ENCODE measurements around the gene PTGIR. TPM values are rescaled to one million over a fixed set of nuclear protein-coding genes. Genes with fewer than 3 reads are reported as not detected.

PTGIR gene
- total RNA-seq, 1 donor from 2014 or later, result 0.26 TPM

DNA sequence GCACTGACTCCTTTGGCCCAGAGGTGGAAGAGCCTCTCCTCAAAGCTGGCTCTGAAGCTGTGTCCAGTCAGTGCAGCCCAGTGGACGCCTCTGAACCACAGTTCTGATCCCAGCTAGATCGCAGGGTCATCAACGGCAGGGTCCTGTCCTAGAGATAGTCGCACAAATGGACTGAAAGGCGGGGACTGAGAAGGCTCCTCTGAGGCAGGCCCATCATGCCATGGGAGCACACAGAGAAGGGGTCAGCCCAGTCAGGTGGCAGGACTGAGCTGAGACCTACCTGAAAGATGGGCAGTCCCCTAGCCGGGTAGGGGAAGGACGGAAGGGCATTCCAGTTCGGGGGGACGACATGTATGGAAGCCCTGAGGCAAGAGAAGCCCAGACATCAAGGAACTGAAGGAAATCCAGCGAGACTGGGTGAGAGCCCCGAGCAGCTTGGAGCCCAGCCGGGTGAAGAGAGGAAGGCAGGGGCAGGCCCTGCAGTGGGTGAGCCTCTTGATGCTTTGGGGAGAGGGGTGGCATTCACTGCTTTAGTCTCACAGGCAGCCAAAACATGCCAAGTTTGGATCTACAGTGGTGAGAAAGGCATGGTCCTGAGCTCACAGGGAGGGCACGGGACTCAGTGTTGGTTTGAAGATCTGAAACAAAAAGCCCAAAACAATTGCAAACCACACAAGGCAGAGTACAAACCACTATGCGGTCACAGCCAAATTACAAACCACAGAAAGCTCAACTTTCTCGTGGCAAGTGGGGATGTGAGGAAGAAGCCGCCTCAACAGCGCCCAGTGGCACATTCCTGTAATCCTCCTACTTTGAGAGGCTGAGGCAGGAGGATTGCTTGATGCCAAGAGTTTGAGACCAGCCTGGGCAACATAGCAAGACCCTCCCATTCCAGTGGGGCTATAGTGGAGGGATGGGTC is 13.8 kb downstream of the PTGIR start:
- no peak for FAIRE-seq
- Histone ChIP-seq H3K4me3 (ENCODE audit: low read depth, low read length) (no peak overlapping the region), H3K27me3 (ENCODE audit: control insufficient read depth, insufficient read depth, low read length) (no peaks in the 10 kb centered on the region), H3K36me3 (ENCODE audit: control insufficient read depth, insufficient read depth, low read length) (peaks cover 34% of the 10 kb centered on the region)
- TF ChIP-seq, protein P1, sequence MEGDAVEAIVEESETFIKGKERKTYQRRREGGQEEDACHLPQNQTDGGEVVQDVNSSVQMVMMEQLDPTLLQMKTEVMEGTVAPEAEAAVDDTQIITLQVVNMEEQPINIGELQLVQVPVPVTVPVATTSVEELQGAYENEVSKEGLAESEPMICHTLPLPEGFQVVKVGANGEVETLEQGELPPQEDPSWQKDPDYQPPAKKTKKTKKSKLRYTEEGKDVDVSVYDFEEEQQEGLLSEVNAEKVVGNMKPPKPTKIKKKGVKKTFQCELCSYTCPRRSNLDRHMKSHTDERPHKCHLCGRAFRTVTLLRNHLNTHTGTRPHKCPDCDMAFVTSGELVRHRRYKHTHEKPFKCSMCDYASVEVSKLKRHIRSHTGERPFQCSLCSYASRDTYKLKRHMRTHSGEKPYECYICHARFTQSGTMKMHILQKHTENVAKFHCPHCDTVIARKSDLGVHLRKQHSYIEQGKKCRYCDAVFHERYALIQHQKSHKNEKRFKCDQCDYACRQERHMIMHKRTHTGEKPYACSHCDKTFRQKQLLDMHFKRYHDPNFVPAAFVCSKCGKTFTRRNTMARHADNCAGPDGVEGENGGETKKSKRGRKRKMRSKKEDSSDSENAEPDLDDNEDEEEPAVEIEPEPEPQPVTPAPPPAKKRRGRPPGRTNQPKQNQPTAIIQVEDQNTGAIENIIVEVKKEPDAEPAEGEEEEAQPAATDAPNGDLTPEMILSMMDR (IDR thresholded peaks at IDR 0.05; ENCODE audit: insufficient read depth, low read length, severe bottlenecking), result no peak
- DNase-seq (ENCODE audit: low read depth), result no peak

DNA sequence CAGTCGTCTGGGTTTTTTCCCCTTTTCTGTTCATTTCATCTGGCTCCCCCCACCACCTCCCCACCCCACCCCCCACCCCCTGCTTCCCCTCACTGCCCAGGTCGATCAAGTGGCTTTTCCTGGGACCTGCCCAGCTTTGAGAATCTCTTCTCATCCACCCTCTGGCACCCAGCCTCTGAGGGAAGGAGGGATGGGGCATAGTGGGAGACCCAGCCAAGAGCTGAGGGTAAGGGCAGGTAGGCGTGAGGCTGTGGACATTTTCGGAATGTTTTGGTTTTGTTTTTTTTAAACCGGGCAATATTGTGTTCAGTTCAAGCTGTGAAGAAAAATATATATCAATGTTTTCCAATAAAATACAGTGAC is 14.5 kb downstream of the PTGIR start:
- no peak for DNase-seq (ENCODE audit: low read depth)
- H3K27me3 ChIP-seq (ENCODE audit: control insufficient read depth, insufficient read depth, low read length), result no peaks in the 10 kb centered on the region
- H3K4me3 ChIP-seq (ENCODE audit: low read depth, low read length), result no peak overlapping the region
- TF ChIP-seq, protein P1 (IDR thresholded peaks at IDR 0.05; ENCODE audit: insufficient read depth, low read length, severe bottlenecking), result no peak
- FAIRE-seq, result no peak
- H3K36me3 ChIP-seq (ENCODE audit: control insufficient read depth, insufficient read depth, low read length), result peaks cover 38% of the 10 kb centered on the region

DNA sequence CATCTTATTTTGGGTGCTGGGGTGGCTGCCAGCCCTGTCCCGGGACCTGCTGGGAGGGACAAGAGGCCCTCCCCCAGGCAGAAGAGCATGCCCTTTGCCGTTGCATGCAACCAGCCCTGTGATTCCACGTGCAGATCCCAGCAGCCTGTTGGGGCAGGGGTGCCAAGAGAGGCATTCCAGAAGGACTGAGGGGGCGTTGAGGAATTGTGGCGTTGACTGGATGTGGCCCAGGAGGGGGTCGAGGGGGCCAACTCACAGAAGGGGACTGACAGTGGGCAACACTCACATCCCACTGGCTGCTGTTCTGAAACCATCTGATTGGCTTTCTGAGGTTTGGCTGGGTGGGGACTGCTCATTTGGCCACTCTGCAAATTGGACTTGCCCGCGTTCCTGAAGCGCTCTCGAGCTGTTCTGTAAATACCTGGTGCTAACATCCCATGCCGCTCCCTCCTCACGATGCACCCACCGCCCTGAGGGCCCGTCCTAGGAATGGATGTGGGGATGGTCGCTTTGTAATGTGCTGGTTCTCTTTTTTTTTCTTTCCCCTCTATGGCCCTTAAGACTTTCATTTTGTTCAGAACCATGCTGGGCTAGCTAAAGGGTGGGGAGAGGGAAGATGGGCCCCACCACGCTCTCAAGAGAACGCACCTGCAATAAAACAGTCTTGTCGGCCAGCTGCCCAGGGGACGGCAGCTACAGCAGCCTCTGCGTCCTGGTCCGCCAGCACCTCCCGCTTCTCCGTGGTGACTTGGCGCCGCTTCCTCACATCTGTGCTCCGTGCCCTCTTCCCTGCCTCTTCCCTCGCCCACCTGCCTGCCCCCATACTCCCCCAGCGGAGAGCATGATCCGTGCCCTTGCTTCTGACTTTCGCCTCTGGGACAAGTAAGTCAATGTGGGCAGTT is 15.1 kb downstream of the PTGIR start:
- TF ChIP-seq, protein P1 (IDR thresholded peaks at IDR 0.05; ENCODE audit: insufficient read depth, low read length, severe bottlenecking), result no peak
- H3K4me3 ChIP-seq (ENCODE audit: low read depth, low read length), result no peak overlapping the region
- DNase-seq (ENCODE audit: low read depth) (no peak), FAIRE-seq (no peak)
- no peaks in the 10 kb centered on the region for H3K27me3 ChIP-seq (ENCODE audit: control insufficient read depth, insufficient read depth, low read length)
- H3K36me3 ChIP-seq (ENCODE audit: control insufficient read depth, insufficient read depth, low read length), result peaks cover 40% of the 10 kb centered on the region

DNA sequence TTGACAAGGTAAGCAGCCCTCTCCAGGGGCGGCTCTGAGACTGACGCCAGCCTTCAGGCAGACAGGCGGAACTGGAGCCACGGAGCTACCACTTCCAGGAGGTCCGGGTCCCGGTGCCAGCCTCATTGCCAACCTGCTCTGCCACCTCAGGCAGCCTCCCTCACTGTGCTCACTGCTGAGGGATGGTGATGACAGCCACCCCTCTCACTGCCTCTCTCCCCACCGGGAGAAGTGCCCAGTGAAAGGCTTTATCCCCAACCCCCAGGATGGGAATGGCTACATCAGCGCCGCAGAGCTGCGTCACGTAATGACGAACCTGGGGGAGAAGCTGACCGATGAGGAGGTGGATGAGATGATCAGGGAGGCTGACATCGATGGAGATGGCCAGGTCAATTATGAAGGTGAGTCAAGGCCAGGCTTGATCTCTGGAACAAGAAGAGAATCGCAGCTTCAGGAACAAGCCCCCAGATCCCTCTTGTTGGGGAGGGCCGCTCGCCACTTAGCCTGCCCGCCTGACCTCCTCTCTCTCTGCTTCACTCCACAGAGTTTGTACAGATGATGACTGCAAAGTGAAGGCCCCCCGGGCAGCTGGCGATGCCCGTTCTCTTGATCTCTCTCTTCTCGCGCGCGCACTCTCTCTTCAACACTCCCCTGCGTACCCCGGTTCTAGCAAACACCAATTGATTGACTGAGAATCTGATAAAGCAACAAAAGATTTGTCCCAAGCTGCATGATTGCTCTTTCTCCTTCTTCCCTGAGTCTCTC is 16.1 kb downstream of the PTGIR start:
- FAIRE-seq (peak; percentile 47), DNase-seq (ENCODE audit: low read depth) (no peak)
- peaks cover 40% of the 10 kb centered on the region for H3K36me3 ChIP-seq (ENCODE audit: control insufficient read depth, insufficient read depth, low read length)
- H3K27me3 ChIP-seq (ENCODE audit: control insufficient read depth, insufficient read depth, low read length), result no peaks in the 10 kb centered on the region
- no peak overlapping the region for H3K4me3 ChIP-seq (ENCODE audit: low read depth, low read length)
- TF ChIP-seq, protein P1 (IDR thresholded peaks at IDR 0.05; ENCODE audit: insufficient read depth, low read length, severe bottlenecking), result no peak

DNA sequence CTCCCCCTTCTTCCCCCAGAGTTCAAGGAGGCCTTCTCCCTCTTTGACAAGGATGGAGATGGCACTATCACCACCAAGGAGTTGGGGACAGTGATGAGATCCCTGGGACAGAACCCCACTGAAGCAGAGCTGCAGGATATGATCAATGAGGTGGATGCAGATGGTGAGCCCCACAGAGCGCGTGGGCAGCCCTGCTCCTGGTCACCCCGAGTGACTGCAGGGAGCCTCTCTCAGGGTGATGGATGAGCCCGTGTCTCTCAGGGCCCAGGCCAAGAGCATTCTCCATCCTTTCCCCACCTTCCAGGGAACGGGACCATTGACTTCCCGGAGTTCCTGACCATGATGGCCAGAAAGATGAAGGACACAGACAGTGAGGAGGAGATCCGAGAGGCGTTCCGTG is 16.7 kb downstream of the PTGIR start:
- FAIRE-seq, result no peak
- DNase-seq (ENCODE audit: low read depth), result no peak
- H3K27me3 ChIP-seq (ENCODE audit: control insufficient read depth, insufficient read depth, low read length), result no peaks in the 10 kb centered on the region
- H3K4me3 ChIP-seq (ENCODE audit: low read depth, low read length), result no peak overlapping the region
- TF ChIP-seq, protein P1 (IDR thresholded peaks at IDR 0.05; ENCODE audit: insufficient read depth, low read length, severe bottlenecking), result no peak
- peaks cover 40% of the 10 kb centered on the region for H3K36me3 ChIP-seq (ENCODE audit: control insufficient read depth, insufficient read depth, low read length)

All from bronchial epithelial cell (primary cell).